ENCODE measurements around the gene NEAT1. TPM values are rescaled to one million over a fixed set of nuclear protein-coding genes. Genes with fewer than 3 reads are reported as not detected.

Gene NEAT1
- polyA plus RNA-seq, 1 donor from 2014 or later = 4.2 TPM

DNA sequence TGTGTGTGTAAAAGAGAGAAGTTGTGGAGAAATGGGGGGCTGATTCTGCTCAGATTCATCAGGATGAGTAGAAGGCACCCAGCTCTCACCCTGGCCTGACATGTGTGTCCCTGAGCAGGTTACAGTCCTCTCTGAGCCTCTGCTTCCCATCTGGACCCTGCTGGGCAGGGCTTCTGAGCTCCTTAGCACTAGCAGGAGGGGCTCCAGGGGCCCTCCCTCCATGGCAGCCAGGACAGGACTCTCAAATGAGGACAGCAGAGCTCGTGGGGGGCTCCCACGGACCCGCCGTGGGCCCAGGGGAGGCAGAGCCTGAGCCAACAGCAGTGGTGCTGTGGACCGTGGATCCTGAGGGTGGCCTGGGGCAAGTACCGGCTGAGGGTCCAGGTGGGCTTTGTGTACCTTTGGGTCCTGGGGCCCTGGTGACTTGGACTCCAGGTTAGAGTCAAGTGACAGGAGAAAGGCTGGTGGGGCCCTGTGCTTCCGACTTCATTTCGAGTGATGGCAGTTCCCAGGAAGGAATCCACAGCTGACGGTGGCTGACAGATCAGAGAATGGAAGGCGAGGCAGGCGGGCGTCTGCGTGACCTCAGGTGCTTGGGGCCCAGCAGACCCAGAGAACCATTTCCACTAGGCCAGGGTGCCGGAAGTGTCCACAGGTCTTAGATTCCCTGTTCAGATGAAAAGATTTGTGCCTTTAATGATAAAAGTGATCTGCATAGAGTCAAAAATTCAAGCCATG lies 21.9 kb downstream of the NEAT1 start:
- Histone ChIP-seq H2AFZ (ENCODE audit: low read depth, low read length) (no peak overlapping the region), H3K79me2 (replicated peaks; ENCODE audit: insufficient read depth, low read length) (no peaks in the 10 kb centered on the region), H3K27me3 (ENCODE audit: insufficient read depth, low read depth, low read length) (no peaks in the 10 kb centered on the region), H3K27ac (ENCODE audit: low read length) (no peak overlapping the region), H4K20me1 (ENCODE audit: insufficient read depth) (no peaks in the 10 kb centered on the region), H3K36me3 (ENCODE audit: insufficient read depth, low read length) (no peaks in the 10 kb centered on the region), H3K9me2 (ENCODE audit: insufficient read depth, low read length) (no peaks in the 10 kb centered on the region), H3K9me3 (ENCODE audit: low read length) (no peaks in the 10 kb centered on the region), H3K4me2 (ENCODE audit: low read length) (no peak overlapping the region), H3F3A (ENCODE audit: insufficient read depth, low read length, poor library complexity, severe bottlenecking) (no peaks in the 10 kb centered on the region), H3K9ac (ENCODE audit: low read length) (no peak overlapping the region), H3K4me3 (ENCODE audit: low read length) (no peak overlapping the region)
- TF ChIP-seq SMC3 (conservative IDR thresholded peaks at IDR 0.05; ENCODE audit: poor library complexity) (no peak), EZH2 (IDR thresholded peaks at IDR 0.05; ENCODE audit: borderline replicate concordance, insufficient read depth, low read length, poor library complexity, severe bottlenecking) (no peak), TAF1 (IDR thresholded peaks at IDR 0.05; ENCODE audit: low read depth) (no peak), RAD21 (conservative IDR thresholded peaks at IDR 0.05) (no peak), EP300 (conservative IDR thresholded peaks at IDR 0.05; ENCODE audit: poor library complexity, severe bottlenecking) (no peak), POLR2AphosphoS5 (IDR thresholded peaks at IDR 0.05) (no peak), MXI1 (conservative IDR thresholded peaks at IDR 0.05; ENCODE audit: poor library complexity, severe bottlenecking) (no peak)
- TF ChIP-seq, protein P1, sequence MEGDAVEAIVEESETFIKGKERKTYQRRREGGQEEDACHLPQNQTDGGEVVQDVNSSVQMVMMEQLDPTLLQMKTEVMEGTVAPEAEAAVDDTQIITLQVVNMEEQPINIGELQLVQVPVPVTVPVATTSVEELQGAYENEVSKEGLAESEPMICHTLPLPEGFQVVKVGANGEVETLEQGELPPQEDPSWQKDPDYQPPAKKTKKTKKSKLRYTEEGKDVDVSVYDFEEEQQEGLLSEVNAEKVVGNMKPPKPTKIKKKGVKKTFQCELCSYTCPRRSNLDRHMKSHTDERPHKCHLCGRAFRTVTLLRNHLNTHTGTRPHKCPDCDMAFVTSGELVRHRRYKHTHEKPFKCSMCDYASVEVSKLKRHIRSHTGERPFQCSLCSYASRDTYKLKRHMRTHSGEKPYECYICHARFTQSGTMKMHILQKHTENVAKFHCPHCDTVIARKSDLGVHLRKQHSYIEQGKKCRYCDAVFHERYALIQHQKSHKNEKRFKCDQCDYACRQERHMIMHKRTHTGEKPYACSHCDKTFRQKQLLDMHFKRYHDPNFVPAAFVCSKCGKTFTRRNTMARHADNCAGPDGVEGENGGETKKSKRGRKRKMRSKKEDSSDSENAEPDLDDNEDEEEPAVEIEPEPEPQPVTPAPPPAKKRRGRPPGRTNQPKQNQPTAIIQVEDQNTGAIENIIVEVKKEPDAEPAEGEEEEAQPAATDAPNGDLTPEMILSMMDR (IDR thresholded peaks at IDR 0.05; ENCODE audit: poor library complexity, severe bottlenecking) = no peak
- TF ChIP-seq, protein P2, sequence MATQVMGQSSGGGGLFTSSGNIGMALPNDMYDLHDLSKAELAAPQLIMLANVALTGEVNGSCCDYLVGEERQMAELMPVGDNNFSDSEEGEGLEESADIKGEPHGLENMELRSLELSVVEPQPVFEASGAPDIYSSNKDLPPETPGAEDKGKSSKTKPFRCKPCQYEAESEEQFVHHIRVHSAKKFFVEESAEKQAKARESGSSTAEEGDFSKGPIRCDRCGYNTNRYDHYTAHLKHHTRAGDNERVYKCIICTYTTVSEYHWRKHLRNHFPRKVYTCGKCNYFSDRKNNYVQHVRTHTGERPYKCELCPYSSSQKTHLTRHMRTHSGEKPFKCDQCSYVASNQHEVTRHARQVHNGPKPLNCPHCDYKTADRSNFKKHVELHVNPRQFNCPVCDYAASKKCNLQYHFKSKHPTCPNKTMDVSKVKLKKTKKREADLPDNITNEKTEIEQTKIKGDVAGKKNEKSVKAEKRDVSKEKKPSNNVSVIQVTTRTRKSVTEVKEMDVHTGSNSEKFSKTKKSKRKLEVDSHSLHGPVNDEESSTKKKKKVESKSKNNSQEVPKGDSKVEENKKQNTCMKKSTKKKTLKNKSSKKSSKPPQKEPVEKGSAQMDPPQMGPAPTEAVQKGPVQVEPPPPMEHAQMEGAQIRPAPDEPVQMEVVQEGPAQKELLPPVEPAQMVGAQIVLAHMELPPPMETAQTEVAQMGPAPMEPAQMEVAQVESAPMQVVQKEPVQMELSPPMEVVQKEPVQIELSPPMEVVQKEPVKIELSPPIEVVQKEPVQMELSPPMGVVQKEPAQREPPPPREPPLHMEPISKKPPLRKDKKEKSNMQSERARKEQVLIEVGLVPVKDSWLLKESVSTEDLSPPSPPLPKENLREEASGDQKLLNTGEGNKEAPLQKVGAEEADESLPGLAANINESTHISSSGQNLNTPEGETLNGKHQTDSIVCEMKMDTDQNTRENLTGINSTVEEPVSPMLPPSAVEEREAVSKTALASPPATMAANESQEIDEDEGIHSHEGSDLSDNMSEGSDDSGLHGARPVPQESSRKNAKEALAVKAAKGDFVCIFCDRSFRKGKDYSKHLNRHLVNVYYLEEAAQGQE (IDR thresholded peaks at IDR 0.05; ENCODE audit: borderline replicate concordance) = no peak

DNA sequence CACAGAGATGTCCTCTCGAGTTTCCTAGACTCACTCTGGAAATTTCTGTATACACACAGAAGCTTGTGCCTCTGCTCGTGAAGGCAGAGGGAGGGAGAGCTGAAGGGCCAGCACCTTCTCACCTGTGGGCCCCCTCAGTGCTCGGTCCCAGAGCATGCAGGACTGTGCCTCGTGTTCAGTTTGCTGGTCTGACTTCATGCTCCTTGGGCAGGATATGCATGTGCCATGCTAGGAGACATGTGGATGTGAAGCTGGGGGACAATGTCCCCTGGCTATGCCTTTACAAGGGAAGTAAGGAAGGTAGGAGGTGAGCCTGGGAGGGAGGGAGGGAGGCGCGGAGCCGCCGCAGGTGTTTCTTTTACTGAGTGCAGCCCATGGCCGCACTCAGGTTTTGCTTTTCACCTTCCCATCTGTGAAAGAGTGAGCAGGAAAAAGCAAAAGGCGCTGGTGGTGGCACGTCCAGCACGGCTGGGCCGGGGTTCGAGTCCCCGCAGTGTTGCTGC lies 22.6 kb downstream of the NEAT1 start:
- TF ChIP-seq POLR2AphosphoS5 (IDR thresholded peaks at IDR 0.05) (no peak), RAD21 (conservative IDR thresholded peaks at IDR 0.05) (no peak), TAF1 (IDR thresholded peaks at IDR 0.05; ENCODE audit: low read depth) (no peak), EP300 (conservative IDR thresholded peaks at IDR 0.05; ENCODE audit: poor library complexity, severe bottlenecking) (no peak), EZH2 (IDR thresholded peaks at IDR 0.05; ENCODE audit: borderline replicate concordance, insufficient read depth, low read length, poor library complexity, severe bottlenecking) (no peak)
- TF ChIP-seq, protein P2 (IDR thresholded peaks at IDR 0.05; ENCODE audit: borderline replicate concordance) = no peak
- TF ChIP-seq, protein P1 (IDR thresholded peaks at IDR 0.05; ENCODE audit: poor library complexity, severe bottlenecking) = no peak
- Histone ChIP-seq H4K20me1 (ENCODE audit: insufficient read depth) (no peaks in the 10 kb centered on the region), H3K9me3 (ENCODE audit: low read length) (no peaks in the 10 kb centered on the region), H3K9ac (ENCODE audit: low read length) (no peak overlapping the region), H2AFZ (ENCODE audit: low read depth, low read length) (no peak overlapping the region), H3K4me3 (ENCODE audit: low read length) (no peak overlapping the region), H3K79me2 (replicated peaks; ENCODE audit: insufficient read depth, low read length) (no peaks in the 10 kb centered on the region), H3K27me3 (ENCODE audit: insufficient read depth, low read depth, low read length) (no peaks in the 10 kb centered on the region), H3K9me2 (ENCODE audit: insufficient read depth, low read length) (no peaks in the 10 kb centered on the region), H3K4me2 (ENCODE audit: low read length) (no peak overlapping the region), H3K36me3 (ENCODE audit: insufficient read depth, low read length) (no peaks in the 10 kb centered on the region), H3F3A (ENCODE audit: insufficient read depth, low read length, poor library complexity, severe bottlenecking) (no peaks in the 10 kb centered on the region), H3K27ac (ENCODE audit: low read length) (no peak overlapping the region)

All from neural cell (in vitro differentiated cells).